Common myeloid progenitor, CD34-positive (primary cell): ENCODE data around the gene CLEC16A.
A peak's percentile ranks its signal among the peaks of the same experiment; 100 is the strongest.

Source experiments
- CTCF ChIA-PET: fragments of 350-600 bp; sonication (Branson Sonifier 250); formaldehyde crosslinking; loops from one replicate; lab custom pipeline; 2021; ENCODE audit warnings: antibody characterized with exemption; lab: Charles Lee
- POLR2A ChIA-PET: fragments of 350-600 bp; sonication (Branson Sonifier 250); formaldehyde crosslinking; loops from one replicate; lab custom pipeline; 2021; ENCODE audit warnings: antibody characterized with exemption; lab: Charles Lee
- DNase-seq, 3 donors: peaks; one replicate each; pipeline versions ENCODE4 v3.0.0 to v3.0.0-alpha.2; 2013
- H3K27ac ChIP-seq, 2 experiments: 1 replicate in 1 of 2; 2 replicates in 1 of 2; pipeline ENCODE4 v1.7.0; 2013; ENCODE audit warnings: inconsistent platforms in 2 of 2, low read length in 2 of 2, mild to moderate bottlenecking in 2 of 2, low read depth in 1 of 2, moderate library complexity in 1 of 2; ENCODE audit not compliant: severe bottlenecking in 2 of 2, insufficient read depth in 1 of 2, poor library complexity in 1 of 2
- H3K27me3 ChIP-seq, 5 experiments: replicated peaks in 2 of 5; 1 replicate in 3 of 5; 2 replicates in 2 of 5; pipeline versions ENCODE4 v1.6.1 to v1.7.0; 2013; ENCODE audit warnings: low read length in 4 of 5, mild to moderate bottlenecking in 2 of 5, moderate library complexity in 2 of 5, inconsistent platforms in 1 of 5; ENCODE audit not compliant: insufficient read depth in 5 of 5, control insufficient read depth in 4 of 5
- H3K36me3 ChIP-seq, 4 experiments: 1 replicate in 2 of 4; 2 replicates in 2 of 4; pipeline versions ENCODE4 v1.6.1 to v1.7.0; 2013; ENCODE audit warnings: low read length in 3 of 4, control low read depth in 1 of 4, mild to moderate bottlenecking in 1 of 4; ENCODE audit not compliant: control insufficient read depth in 4 of 4, insufficient read depth in 4 of 4
- H3K4me1 ChIP-seq, 4 experiments: 1 replicate in 3 of 4; 2 replicates in 1 of 4; pipeline versions ENCODE4 v1.6.1 to v1.7.1; 2013; ENCODE audit warnings: low read length in 3 of 4, mild to moderate bottlenecking in 3 of 4, control low read depth in 1 of 4, inconsistent platforms in 1 of 4, moderate library complexity in 1 of 4; ENCODE audit not compliant: control insufficient read depth in 4 of 4, insufficient read depth in 4 of 4; ENCODE audit errors: control extremely low read depth in 1 of 4
- H3K4me3 ChIP-seq, 7 experiments: 1 replicate in 4 of 7; 2 replicates in 3 of 7; pipeline versions ENCODE4 v1.5.1 to v1.7.0; 2013; ENCODE audit warnings: mild to moderate bottlenecking in 7 of 7, low read length in 6 of 7, moderate library complexity in 6 of 7, inconsistent platforms in 2 of 7, low read depth in 2 of 7, control low read depth in 1 of 7; ENCODE audit not compliant: insufficient read depth in 4 of 7, control insufficient read depth in 1 of 7; ENCODE audit errors: extremely low read depth in 1 of 7
- H3K9me3 ChIP-seq, 5 experiments: 1 replicate in 4 of 5; 2 replicates in 1 of 5; pipeline versions ENCODE4 v1.6.1 to v1.7.1; 2013; ENCODE audit warnings: low read length in 4 of 5, mild to moderate bottlenecking in 2 of 5, inconsistent platforms in 1 of 5, low read depth in 1 of 5, moderate library complexity in 1 of 5; ENCODE audit not compliant: control insufficient read depth in 4 of 5, insufficient read depth in 2 of 5; ENCODE audit errors: control extremely low read depth in 1 of 5
- WGBS: methylation state at CpG from one replicate; pipeline ENCODE4 v1.1.5; 2013; ENCODE audit not compliant: insufficient coverage; 5-methylcytosine and 5-hydroxymethylcytosine counted together

Gene CLEC16A

GRCh38 chr16:11129378-11129781 lies 185.0 kb downstream of the CLEC16A start:
- 90% methylated on average over 2 of the region's 4 CpGs for WGBS
- Histone ChIP-seq H3K9me3 (no peaks in the 10 kb centered on the region), H3K27me3 (no peaks in the 10 kb centered on the region), H3K36me3 (peaks cover 11 to 23% (median 18%) of the 10 kb centered on the region in 4 experiments), H3K27ac (peak overlapping the region in 1 of 2 experiments; percentile 74), H3K4me3 (no peak overlapping the region), H3K4me1 (peaks cover 4 to 31% (median 12%) of the 10 kb centered on the region in 4 experiments)
- POLR2A ChIA-PET, result no interaction called here
- peak; percentile 6 to 63 (median 58) for DNase-seq
- CTCF ChIA-PET, result interaction anchor here (0.7 to 1.1 kb wide), 3 partner anchors 10 to 20 kb away, joined by 3 to 5 read pairs (median 3); no protein-coding TSS in a partner anchor

- WGBS, result 96% methylated on average over 6 of the region's 8 CpGs
- Histone ChIP-seq H3K4me3 (no peak overlapping the region), H3K27me3 (no peaks in the 10 kb centered on the region), H3K4me1 (peaks cover 4 to 39% (median 14%) of the 10 kb centered on the region in 4 experiments), H3K9me3 (no peaks in the 10 kb centered on the region), H3K36me3 (peaks cover 9 to 13% (median 10%) of the 10 kb centered on the region in 4 experiments), H3K27ac (no peak overlapping the region)
- CTCF ChIA-PET, result interaction anchor here (0.7 kb wide), 1 partner anchor 38 kb away, joined by 3 read pairs; no protein-coding TSS in a partner anchor
- POLR2A ChIA-PET, result interaction anchor here (0.6 to 0.8 kb wide), 2 partner anchors 20 to 48 kb away, joined by 3 read pairs; no protein-coding TSS in a partner anchor
- DNase-seq, result no peak
These were observed 186.8 kb downstream of the CLEC16A start for GRCh38 chr16:11130978-11131665.

- no peaks in the 10 kb centered on the region for H3K27me3 ChIP-seq
- 94% methylated on average over 2 of the region's 7 CpGs for WGBS
- DNase-seq, result no peak
- peaks cover 4 to 13% (median 7%) of the 10 kb centered on the region in 4 experiments for H3K36me3 ChIP-seq
- H3K27ac ChIP-seq, result no peak overlapping the region
- no peak overlapping the region for H3K4me3 ChIP-seq
- CTCF ChIA-PET, result no interaction called here
- H3K9me3 ChIP-seq, result no peaks in the 10 kb centered on the region
- POLR2A ChIA-PET, result interaction anchor here (0.8 kb wide), 1 partner anchor 48 kb away, joined by 3 read pairs; no protein-coding TSS in a partner anchor
- H3K4me1 ChIP-seq, result peaks cover 4 to 45% (median 19%) of the 10 kb centered on the region in 4 experiments
These were observed 187.3 kb downstream of the CLEC16A start for GRCh38 chr16:11131706-11132105.

- H3K4me3 ChIP-seq, result no peak overlapping the region
- peaks cover 4 to 46% (median 17%) of the 10 kb centered on the region in 4 experiments for H3K4me1 ChIP-seq
- peak; percentile 4 to 58 (median 46) for DNase-seq
- POLR2A ChIA-PET, result interaction anchor here (0.6 kb wide), 1 partner anchor 125 kb away, joined by 3 read pairs; no protein-coding TSS in a partner anchor
- H3K27ac ChIP-seq, result no peak overlapping the region
- CTCF ChIA-PET, result interaction anchor here (0.8 to 2.7 kb wide), 4 partner anchors 11 to 34 kb away, joined by 3 to 7 read pairs (median 4); no protein-coding TSS in a partner anchor
- no peaks in the 10 kb centered on the region for H3K9me3 ChIP-seq
- peaks cover 2 to 10% (median 5%) of the 10 kb centered on the region in 4 experiments for H3K36me3 ChIP-seq
- 70% methylated on average over 12 of the region's 12 CpGs for WGBS
- no peaks in the 10 kb centered on the region for H3K27me3 ChIP-seq
These were observed 189.1 kb downstream of the CLEC16A start for GRCh38 chr16:11133344-11133943.

- H3K36me3 ChIP-seq, result peaks cover 2 to 14% (median 5%) of the 10 kb centered on the region in 4 experiments
- H3K27me3 ChIP-seq, result no peaks in the 10 kb centered on the region
- H3K27ac ChIP-seq, result no peak overlapping the region
- no peak for DNase-seq
- WGBS, result 96% methylated on average over 6 of the region's 11 CpGs
- H3K4me1 ChIP-seq, result peaks cover 0 to 42% (median 8%) of the 10 kb centered on the region in 4 experiments
- no peak overlapping the region for H3K4me3 ChIP-seq
- POLR2A ChIA-PET, result no interaction called here
- no peaks in the 10 kb centered on the region for H3K9me3 ChIP-seq
- CTCF ChIA-PET, result interaction anchor here (0.9 to 2.7 kb wide), 2 partner anchors 11 to 30 kb away, joined by 3 to 7 read pairs; no protein-coding TSS in a partner anchor
These were observed 190.5 kb downstream of the CLEC16A start for GRCh38 chr16:11134722-11135463.

- no peak for DNase-seq
- no peak overlapping the region for H3K27ac ChIP-seq
- POLR2A ChIA-PET, result no interaction called here
- CTCF ChIA-PET, result no interaction called here
- H3K4me1 ChIP-seq, result peaks cover 0 to 42% (median 8%) of the 10 kb centered on the region in 4 experiments
- H3K4me3 ChIP-seq, result no peak overlapping the region
- no peaks in the 10 kb centered on the region for H3K9me3 ChIP-seq
- H3K27me3 ChIP-seq, result no peaks in the 10 kb centered on the region
- WGBS, result 98% methylated on average over 11 of the region's 11 CpGs
- peaks cover under 1 to 10% (median 3%) of the 10 kb centered on the region in 4 experiments for H3K36me3 ChIP-seq
These were observed 191.2 kb downstream of the CLEC16A start for GRCh38 chr16:11135464-11135973.
